ENCODE data around the gene TOMM40L.

TOMM40L gene

GRCh38 chr1:161258439-161259344, 32.8 kb downstream of the TOMM40L start, which contains the start of gene PCP4L1:
Gene PCP4L1, plus strand, starts transcription at chr1:161258745. Its CDS starts 230 bp downstream, at chr1:161258975.
- DNase-seq = peak; percentile 41 to 55

- no peak for DNase-seq
These were observed 33.5 kb downstream of the TOMM40L start for GRCh38 chr1:161259345-161259702.

- no peak for DNase-seq
These were observed 33.9 kb downstream of the TOMM40L start for GRCh38 chr1:161259765-161260164.

- no peak for DNase-seq
These were observed 34.8 kb downstream of the TOMM40L start for GRCh38 chr1:161260376-161261260.

GRCh38 chr1:161261261-161262235, 35.7 kb downstream of the TOMM40L start:
- DNase-seq = no peak

GRCh38 chr1:161265305-161265704, 39.4 kb downstream of the TOMM40L start:
- DNase-seq = no peak

- no peak for DNase-seq
These were observed 40.3 kb downstream of the TOMM40L start for GRCh38 chr1:161266202-161266601.

GRCh38 chr1:161266836-161267235, 41.0 kb downstream of the TOMM40L start:
- DNase-seq = no peak

GRCh38 chr1:161267321-161267720, 41.5 kb downstream of the TOMM40L start:
- no peak for DNase-seq

GRCh38 chr1:161273402-161273801, 47.5 kb downstream of the TOMM40L start:
- DNase-seq = no peak

GRCh38 chr1:161274874-161275273, 49.0 kb downstream of the TOMM40L start:
- DNase-seq = no peak

All from stimulated activated CD4-positive, alpha-beta T cell treated with anti-CD3 and anti-CD28 coated beads, Interleukin-2, amount 100 ng/mL, for 24 hours (primary cell).